ENCODE measurements around the gene RBM20. TPM values are rescaled to one million over a fixed set of nuclear protein-coding genes. Genes with fewer than 3 reads are reported as not detected.
"Not testable (repeated sequence)": the region's sequence is repeated elsewhere in the genome, so short reads cannot be mapped to it uniquely, and the experiment has no call there.

Gene RBM20
- total and polyA plus RNA-seq, 7 donors: 0.23 to 7.8 (median 5.4) TPM; not detected in 1

- WGBS, 2 donors: 87 to 95% methylated on average over 7 of the region's 7 CpGs
- no peak overlapping the region for H3K27ac ChIP-seq
- no peak for TF ChIP-seq EP300 (IDR thresholded peaks at IDR 0.05)
- no peak for TF ChIP-seq CTCF (IDR thresholded peaks at IDR 0.05)
- DNase-seq: peak; percentile 53
- H3K36me3 ChIP-seq: no peaks in the 10 kb centered on the region
- intact Hi-C loops (cut with DNase I): no loop called here
- no peaks in the 10 kb centered on the region for H3K27me3 ChIP-seq
- H3K4me3 ChIP-seq: no peak overlapping the region
- H3K4me1 ChIP-seq: peaks cover 0 to 8% (median 0%) of the 10 kb centered on the region in 4 donors
- no peaks in the 10 kb centered on the region for H3K9me3 ChIP-seq
Observed at GRCh38 chr10:110617425-110618229, 26.5 kb upstream of the RBM20 start.

- TF ChIP-seq POLR2AphosphoS5 (IDR thresholded peaks at IDR 0.05): no peak
- no peak for TF ChIP-seq CTCF (IDR thresholded peaks at IDR 0.05)
- TF ChIP-seq POLR2A (IDR thresholded peaks at IDR 0.05): no peak
- no peak for TF ChIP-seq EP300 (IDR thresholded peaks at IDR 0.05)
- H3K4me3 ChIP-seq: no peak overlapping the region
- no peaks in the 10 kb centered on the region for H3K36me3 ChIP-seq
- no peak overlapping the region for H3K27ac ChIP-seq
- no peaks in the 10 kb centered on the region for H3K9me3 ChIP-seq
- peaks cover 0 to 8% (median 0%) of the 10 kb centered on the region in 4 donors for H3K4me1 ChIP-seq
- WGBS, 2 donors: 73 to 77% methylated on average over 5 of the region's 5 CpGs
- intact Hi-C loops (cut with DNase I): no loop called here
- no peak for DNase-seq
- H3K27me3 ChIP-seq: no peaks in the 10 kb centered on the region
Observed at GRCh38 chr10:110618230-110618610, 25.9 kb upstream of the RBM20 start.

- Histone ChIP-seq H3K9me3 (no peaks in the 10 kb centered on the region), H3K27ac (no peak overlapping the region), H3K27me3 (no peaks in the 10 kb centered on the region), H3K36me3 (no peaks in the 10 kb centered on the region), H3K4me3 (no peak overlapping the region), H3K4me1 (peaks cover 0 to 8% (median 0%) of the 10 kb centered on the region in 4 donors)
- no peak for DNase-seq
- WGBS, 2 donors: 72 to 81% methylated on average over 3 of the region's 3 CpGs
- intact Hi-C loops (cut with DNase I): no loop called here
- no peak for TF ChIP-seq CTCF (IDR thresholded peaks at IDR 0.05)
- TF ChIP-seq POLR2A (IDR thresholded peaks at IDR 0.05): no peak
- no peak for TF ChIP-seq EP300 (IDR thresholded peaks at IDR 0.05)
- TF ChIP-seq POLR2AphosphoS5 (IDR thresholded peaks at IDR 0.05): no peak
Observed at GRCh38 chr10:110619514-110620397, 24.4 kb upstream of the RBM20 start.

GRCh38 chr10:110620398-110620719 lies 23.8 kb upstream of the RBM20 start:
- no peaks in the 10 kb centered on the region for H3K36me3 ChIP-seq
- WGBS, 2 donors: 96 to 99% methylated on average over 2 of the region's 2 CpGs
- H3K27ac ChIP-seq: no peak overlapping the region
- intact Hi-C loops (cut with DNase I): no loop called here
- no peak for TF ChIP-seq EP300 (IDR thresholded peaks at IDR 0.05)
- TF ChIP-seq POLR2A (IDR thresholded peaks at IDR 0.05): no peak
- no peak for TF ChIP-seq POLR2AphosphoS5 (IDR thresholded peaks at IDR 0.05)
- TF ChIP-seq CTCF (IDR thresholded peaks at IDR 0.05): no peak
- no peaks in the 10 kb centered on the region for H3K27me3 ChIP-seq
- H3K4me1 ChIP-seq: peaks cover 0 to 8% (median 0%) of the 10 kb centered on the region in 4 donors
- H3K4me3 ChIP-seq: no peak overlapping the region
- H3K9me3 ChIP-seq: no peaks in the 10 kb centered on the region
- DNase-seq: no peak

- DNase-seq; H3K4me3 ChIP-seq; H3K4me1 ChIP-seq; H3K27ac ChIP-seq; H3K9me3 ChIP-seq; H3K36me3 ChIP-seq; H3K27me3 ChIP-seq; intact Hi-C loops (cut with DNase I): not testable (repeated sequence)
- WGBS, 2 donors: 81 to 83% methylated on average over 4 of the region's 4 CpGs
Observed at GRCh38 chr10:110623316-110623715, 20.8 kb upstream of the RBM20 start.

Data from sigmoid colon (tissue), 7 donors.